GM21576 (cell line): Measurements from ENCODE around the gene FAM216A.

Experiments
- ATAC-seq: cut with Tn5 transposase; IDR thresholded peaks from one replicate; pipeline ENCODE4 v1.9.1; 2021; ENCODE audit warnings: mild to moderate bottlenecking, moderate library complexity; ENCODE audit not compliant: unreplicated experiment

The FAM216A gene

DNA sequence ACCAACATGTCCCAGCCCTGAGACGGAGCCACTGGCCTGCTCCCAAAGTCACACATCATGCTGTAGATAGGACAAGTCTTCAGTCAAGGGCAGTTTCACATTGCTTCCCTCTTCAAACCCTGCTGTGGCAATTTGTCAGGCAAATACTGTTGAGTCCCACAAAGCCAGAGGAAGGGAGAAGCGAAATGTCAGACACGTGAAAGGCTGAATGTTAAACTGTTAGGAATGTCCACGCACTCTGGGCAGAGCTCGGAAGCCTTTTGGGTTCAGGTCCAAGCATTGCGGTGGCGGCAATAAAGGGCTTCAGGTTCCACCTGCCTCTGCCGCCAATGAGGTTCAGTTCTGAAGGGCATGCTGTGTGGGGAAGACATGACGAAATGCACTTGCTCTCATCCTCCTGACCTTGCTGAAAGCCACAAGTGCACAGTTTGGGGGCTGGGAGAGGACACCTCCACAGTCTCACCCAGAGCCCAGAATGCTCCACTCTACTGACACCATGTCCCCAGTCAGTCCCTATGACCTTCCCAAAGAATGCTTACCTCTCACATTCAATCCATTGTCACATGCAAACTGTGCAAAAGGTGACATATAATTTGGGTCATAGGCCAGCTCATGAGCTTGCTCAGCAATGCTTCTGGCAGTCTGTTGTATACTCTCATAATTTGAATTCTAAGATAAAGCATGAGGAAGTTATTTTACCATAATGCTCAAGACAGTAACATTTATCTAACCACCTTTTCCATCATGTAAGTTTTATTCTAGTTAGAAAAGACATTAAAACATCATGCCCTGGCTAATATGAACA, 69.2 kb downstream of the FAM216A start:
- no peak for ATAC-seq

DNA sequence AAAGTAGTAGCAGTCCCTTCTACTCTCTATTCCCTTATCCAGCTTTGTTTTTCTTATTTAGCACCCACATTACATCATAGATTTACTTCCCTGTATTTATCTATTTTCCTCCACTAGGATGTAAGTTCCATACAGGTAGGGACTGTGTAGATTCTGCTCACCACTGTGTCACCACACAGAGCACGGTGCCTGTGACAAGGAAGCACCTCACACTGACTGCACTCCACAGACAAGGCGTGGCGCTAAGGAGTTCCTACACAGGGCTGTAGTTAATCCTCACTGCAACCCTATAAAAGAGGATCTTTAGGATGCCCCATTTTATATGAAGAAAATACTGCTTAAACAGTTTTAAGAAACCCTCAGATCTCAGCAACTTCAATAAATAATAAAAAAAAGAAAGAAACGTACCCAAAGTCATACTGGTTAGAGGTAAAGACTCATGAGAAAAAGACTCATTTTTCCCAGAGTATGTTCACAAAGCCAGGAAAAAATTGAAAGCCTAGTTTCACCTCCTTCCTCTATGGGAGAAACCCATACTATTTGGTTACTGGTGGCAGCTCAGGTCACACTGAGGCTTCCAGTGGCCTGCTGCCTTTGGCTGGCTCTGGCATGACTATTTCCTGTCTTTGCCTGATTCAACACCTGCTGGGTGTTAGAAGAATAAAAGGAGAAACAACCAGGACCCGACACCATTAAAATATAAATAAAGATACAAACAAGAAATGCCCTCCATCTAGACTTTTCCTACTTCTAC, 70.4 kb downstream of the FAM216A start:
- no peak for ATAC-seq
